Loucy (cell line): ENCODE data around the gene HMX1.

Experiments used
- CTCF ChIP-seq: fragments of 200-600 bp; sonication (generic); conservative IDR thresholded peaks from 2 replicates; pipeline ENCODE4 v1.5.1; 2014; ENCODE audit warnings: mild to moderate bottlenecking, antibody characterized with exemption, low read length
- EZH2phosphoT487 ChIP-seq: fragments of 200-600 bp; IDR thresholded peaks from 2 replicates; pipeline ENCODE4 v1.6.1; 2018; ENCODE audit warnings: antibody characterized with exemption, mild to moderate bottlenecking, moderate library complexity, borderline replicate concordance

- TF ChIP-seq CTCF (no peak), EZH2phosphoT487 (no peak)
Measured at GRCh38 chr4:8856835-8857621, 14.6 kb downstream of the HMX1 start.
